Neural progenitor cell (in vitro differentiated cells): ENCODE data around the gene BCR. TPM values are rescaled to one million over a fixed set of nuclear protein-coding genes. Genes with fewer than 3 reads are reported as not detected.

ENCODE experiments used
- DNase-seq: peaks from one replicate; pipeline ENCODE4 v3.0.0-alpha.2; 2016; ENCODE audit warnings: low spot score
- H2AFZ ChIP-seq: fragments of 200-600 bp; sonication (generic); replicated peaks from 2 replicates; pipeline ENCODE4 v1.6.1; 2016; ENCODE audit warnings: antibody characterized with exemption
- H3F3A ChIP-seq: fragments of 200-600 bp; sonication (generic); 2 replicates; pipeline ENCODE4 v1.6.1; 2016; ENCODE audit warnings: antibody characterized with exemption, low read depth
- H3K27ac ChIP-seq: fragments of 200-600 bp; sonication (generic); 2 replicates; pipeline ENCODE4 v1.5.1; 2016; ENCODE audit warnings: mild to moderate bottlenecking
- H3K27me3 ChIP-seq: fragments of 200-600 bp; sonication (generic); 2 replicates; pipeline ENCODE4 v1.6.1; 2016; ENCODE audit warnings: mild to moderate bottlenecking, moderate library complexity
- H3K36me3 ChIP-seq: fragments of 200-600 bp; sonication (generic); 2 replicates; pipeline ENCODE4 v1.5.1; 2016
- H3K4me1 ChIP-seq: fragments of 200-600 bp; sonication (generic); 2 replicates; pipeline ENCODE4 v1.6.1; 2016; ENCODE audit warnings: mixed run types
- H3K4me2 ChIP-seq: fragments of 200-600 bp; sonication (generic); 2 replicates; pipeline ENCODE4 v1.6.1; 2016
- H3K4me3 ChIP-seq: fragments of 200-600 bp; sonication (generic); 2 replicates; pipeline ENCODE4 v1.5.1; 2016
- H3K79me2 ChIP-seq: fragments of 200-600 bp; sonication (generic); 2 replicates; pipeline ENCODE4 v1.6.1; 2016; ENCODE audit warnings: low read depth
- H3K9ac ChIP-seq: fragments of 200-600 bp; sonication (generic); 2 replicates; pipeline ENCODE4 v1.6.1; 2016
- H3K9me3 ChIP-seq: fragments of 200-600 bp; sonication (generic); 2 replicates; pipeline ENCODE4 v1.5.1; 2016; ENCODE audit warnings: low read depth
- H4K20me1 ChIP-seq: fragments of 200-600 bp; sonication (generic); 2 replicates; pipeline ENCODE4 v1.6.1; 2016; ENCODE audit warnings: low read depth
- H3K27ac Mint-ChIP-seq: 3 replicates; pipeline ENCODE4 v1.8.0; 2021; ENCODE audit warnings: mixed read lengths
- H3K27me3 Mint-ChIP-seq: 2 replicates; pipeline ENCODE4 v1.8.0; 2022; ENCODE audit warnings: low read depth, mild to moderate bottlenecking, inconsistent platforms, moderate library complexity, mixed read lengths; ENCODE audit not compliant: insufficient read depth
- H3K36me3 Mint-ChIP-seq: 3 replicates; pipeline ENCODE4 v1.8.0; 2021; ENCODE audit warnings: mixed read lengths
- H3K4me1 Mint-ChIP-seq: 3 replicates; pipeline ENCODE4 v1.8.0; 2021; ENCODE audit warnings: mixed read lengths
- H3K4me3 Mint-ChIP-seq: 3 replicates; pipeline ENCODE4 v1.8.0; 2021; ENCODE audit warnings: mild to moderate bottlenecking, moderate library complexity, mixed read lengths
- H3K9me3 Mint-ChIP-seq: 3 replicates; pipeline ENCODE4 v1.8.0; 2020; ENCODE audit warnings: mixed read lengths
- EZH2 ChIP-seq: fragments of 200-600 bp; sonication (generic); IDR thresholded peaks from 2 replicates; pipeline ENCODE4 v1.6.1; 2017; ENCODE audit warnings: antibody characterized with exemption, mild to moderate bottlenecking, moderate library complexity
- EZH2phosphoT487 ChIP-seq: fragments of 200-600 bp; sonication (generic); IDR thresholded peaks from 2 replicates; pipeline ENCODE4 v1.6.1; 2017; ENCODE audit warnings: antibody characterized with exemption
- total RNA-seq: library from RNA; depleted of rRNA; stranded (reverse); fragments of >200 nt; gene quantifications from 2 replicates; pipeline ENCODE4 v1.2.3, GENCODE V29; 2015; ENCODE audit warnings: low replicate concordance
- TF ChIP-seq, protein P1 (sequence below): fragments of 200-600 bp; sonication (generic); IDR thresholded peaks from 2 replicates; pipeline ENCODE4 v1.5.1; 2017; ENCODE audit warnings: antibody characterized with exemption, mild to moderate bottlenecking

Gene BCR
- total RNA-seq, 1 donor from 2014 or later, result 35.5 TPM

- Mint-ChIP-seq H3K27me3 (peaks cover 2% of the 10 kb centered on the region), H3K4me1 (peaks cover 85% of the 10 kb centered on the region), H3K36me3 (no peaks in the 10 kb centered on the region), H3K27ac (no peak overlapping the region), H3K9me3 (no peaks in the 10 kb centered on the region), H3K4me3 (peak overlapping the region; percentile 64)
- H4K20me1 ChIP-seq, result peaks cover 99% of the 10 kb centered on the region
- no peaks in the 10 kb centered on the region for H3K9me3 ChIP-seq
- H3F3A ChIP-seq, result peaks cover 21% of the 10 kb centered on the region
- peaks cover 100% of the 10 kb centered on the region for H3K79me2 ChIP-seq
- TF ChIP-seq EZH2phosphoT487 (no peak), EZH2 (no peak)
- TF ChIP-seq, protein P1, sequence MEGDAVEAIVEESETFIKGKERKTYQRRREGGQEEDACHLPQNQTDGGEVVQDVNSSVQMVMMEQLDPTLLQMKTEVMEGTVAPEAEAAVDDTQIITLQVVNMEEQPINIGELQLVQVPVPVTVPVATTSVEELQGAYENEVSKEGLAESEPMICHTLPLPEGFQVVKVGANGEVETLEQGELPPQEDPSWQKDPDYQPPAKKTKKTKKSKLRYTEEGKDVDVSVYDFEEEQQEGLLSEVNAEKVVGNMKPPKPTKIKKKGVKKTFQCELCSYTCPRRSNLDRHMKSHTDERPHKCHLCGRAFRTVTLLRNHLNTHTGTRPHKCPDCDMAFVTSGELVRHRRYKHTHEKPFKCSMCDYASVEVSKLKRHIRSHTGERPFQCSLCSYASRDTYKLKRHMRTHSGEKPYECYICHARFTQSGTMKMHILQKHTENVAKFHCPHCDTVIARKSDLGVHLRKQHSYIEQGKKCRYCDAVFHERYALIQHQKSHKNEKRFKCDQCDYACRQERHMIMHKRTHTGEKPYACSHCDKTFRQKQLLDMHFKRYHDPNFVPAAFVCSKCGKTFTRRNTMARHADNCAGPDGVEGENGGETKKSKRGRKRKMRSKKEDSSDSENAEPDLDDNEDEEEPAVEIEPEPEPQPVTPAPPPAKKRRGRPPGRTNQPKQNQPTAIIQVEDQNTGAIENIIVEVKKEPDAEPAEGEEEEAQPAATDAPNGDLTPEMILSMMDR, result no peak
- H3K4me3 ChIP-seq, result no peak overlapping the region
- peaks cover 41% of the 10 kb centered on the region for H3K4me1 ChIP-seq
- H3K4me2 ChIP-seq, result no peak overlapping the region
- H3K36me3 ChIP-seq, result no peaks in the 10 kb centered on the region
- H3K27me3 ChIP-seq, result no peaks in the 10 kb centered on the region
- no peak overlapping the region for H3K27ac ChIP-seq
- H3K9ac ChIP-seq, result no peak overlapping the region
- H2AFZ ChIP-seq, result no peak overlapping the region
- no peak for DNase-seq
These were observed 40.4 kb downstream of the BCR start for GRCh38 chr22:23220485-23221350.

DNA sequence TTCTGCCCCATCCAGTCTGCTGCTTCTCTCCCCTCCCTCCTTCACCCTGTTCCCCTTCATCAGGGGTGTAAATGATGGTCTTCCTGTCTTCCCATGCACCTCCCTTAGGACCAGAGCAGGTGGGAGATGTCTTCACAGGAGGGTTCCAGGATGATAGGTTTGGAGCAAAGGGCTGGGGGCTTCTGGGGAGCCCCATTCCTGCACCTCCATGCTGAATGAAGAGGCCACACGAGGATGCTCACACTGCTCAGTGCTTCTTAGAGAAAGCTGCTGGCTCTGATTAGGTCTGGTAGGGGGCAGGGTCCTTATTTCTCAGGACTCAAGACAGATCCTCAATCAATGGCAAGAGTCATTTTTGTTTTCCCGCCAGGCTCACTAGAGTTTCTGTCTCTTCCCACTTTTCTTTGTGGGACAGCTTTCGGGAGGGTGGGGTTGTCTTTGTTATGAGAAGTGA, 41.1 kb downstream of the BCR start:
- H3K4me1 Mint-ChIP-seq, result peaks cover 92% of the 10 kb centered on the region
- no peak overlapping the region for H3K27ac Mint-ChIP-seq
- Histone ChIP-seq H2AFZ (no peak overlapping the region), H3K4me3 (no peak overlapping the region), H3F3A (peaks cover 26% of the 10 kb centered on the region), H3K27ac (no peak overlapping the region), H3K4me1 (peaks cover 45% of the 10 kb centered on the region), H3K36me3 (no peaks in the 10 kb centered on the region), H3K27me3 (no peaks in the 10 kb centered on the region), H4K20me1 (peaks cover 97% of the 10 kb centered on the region), H3K9ac (no peak overlapping the region), H3K4me2 (no peak overlapping the region), H3K79me2 (peaks cover 100% of the 10 kb centered on the region), H3K9me3 (no peaks in the 10 kb centered on the region)
- peaks cover 2% of the 10 kb centered on the region for H3K27me3 Mint-ChIP-seq
- no peak for DNase-seq
- no peak overlapping the region for H3K4me3 Mint-ChIP-seq
- no peaks in the 10 kb centered on the region for H3K36me3 Mint-ChIP-seq
- H3K9me3 Mint-ChIP-seq, result no peaks in the 10 kb centered on the region
- TF ChIP-seq EZH2 (no peak), EZH2phosphoT487 (no peak)
- TF ChIP-seq, protein P1, result no peak

DNA sequence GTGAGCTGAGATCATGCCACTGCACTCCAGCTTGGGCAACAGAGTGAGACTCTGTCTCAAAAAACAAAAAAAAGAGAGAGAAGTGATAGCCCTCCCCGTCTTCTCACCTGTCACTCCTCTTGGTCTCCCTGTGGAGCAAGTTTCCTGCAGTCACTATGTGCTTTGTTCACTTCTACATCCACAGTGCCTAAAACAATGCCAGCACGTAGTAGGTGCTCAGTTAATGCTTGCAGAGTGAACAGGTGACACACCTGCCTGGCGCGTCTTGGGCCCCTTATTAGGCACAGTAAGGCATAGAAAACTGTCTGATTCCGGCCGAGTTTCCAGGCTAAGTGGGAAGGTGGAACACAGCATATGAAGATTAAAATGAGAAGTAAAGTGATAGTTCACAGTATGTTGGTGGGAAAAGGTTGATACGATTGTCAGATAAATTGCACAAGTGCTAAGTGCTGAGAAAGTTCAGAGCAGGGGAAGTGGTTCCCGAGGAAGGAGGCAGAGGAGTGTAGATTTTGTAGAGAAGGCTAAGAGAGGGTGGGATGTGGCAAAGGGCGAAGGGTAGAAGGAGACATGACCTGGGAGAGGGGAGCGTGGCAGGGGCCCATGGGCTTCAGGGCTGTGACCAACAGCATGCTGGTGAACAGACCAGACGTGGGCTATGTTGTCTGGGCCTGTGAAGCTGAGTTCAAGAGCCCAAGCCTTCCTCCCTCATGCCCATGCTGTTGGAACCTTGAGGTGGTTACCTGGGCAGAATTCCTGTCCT, 41.9 kb downstream of the BCR start:
- Mint-ChIP-seq H3K27me3 (peaks cover under 1% of the 10 kb centered on the region), H3K4me3 (no peak overlapping the region), H3K9me3 (peaks cover 1% of the 10 kb centered on the region), H3K4me1 (peaks cover 85% of the 10 kb centered on the region), H3K27ac (no peak overlapping the region), H3K36me3 (peaks cover 4% of the 10 kb centered on the region)
- H3K36me3 ChIP-seq, result no peaks in the 10 kb centered on the region
- DNase-seq, result no peak
- H3K9me3 ChIP-seq, result no peaks in the 10 kb centered on the region
- TF ChIP-seq, protein P1, result no peak
- TF ChIP-seq EZH2phosphoT487, result no peak
- TF ChIP-seq EZH2, result no peak
- H3K4me3 ChIP-seq, result no peak overlapping the region
- no peak overlapping the region for H3K9ac ChIP-seq
- H3F3A ChIP-seq, result peaks cover 27% of the 10 kb centered on the region
- H3K27me3 ChIP-seq, result no peaks in the 10 kb centered on the region
- H3K4me2 ChIP-seq, result no peak overlapping the region
- H3K79me2 ChIP-seq, result peaks cover 100% of the 10 kb centered on the region
- no peak overlapping the region for H3K27ac ChIP-seq
- no peak overlapping the region for H2AFZ ChIP-seq
- H3K4me1 ChIP-seq, result peaks cover 45% of the 10 kb centered on the region
- peaks cover 88% of the 10 kb centered on the region for H4K20me1 ChIP-seq
